ENCODE results near the gene DNAI2. TPM values are rescaled to one million over a fixed set of nuclear protein-coding genes. Genes with fewer than 3 reads are reported as not detected.

DNAI2 gene
- total and polyA plus RNA-seq, 4 donors = 4.1 to 14.2 (median 6.7) TPM

DNA sequence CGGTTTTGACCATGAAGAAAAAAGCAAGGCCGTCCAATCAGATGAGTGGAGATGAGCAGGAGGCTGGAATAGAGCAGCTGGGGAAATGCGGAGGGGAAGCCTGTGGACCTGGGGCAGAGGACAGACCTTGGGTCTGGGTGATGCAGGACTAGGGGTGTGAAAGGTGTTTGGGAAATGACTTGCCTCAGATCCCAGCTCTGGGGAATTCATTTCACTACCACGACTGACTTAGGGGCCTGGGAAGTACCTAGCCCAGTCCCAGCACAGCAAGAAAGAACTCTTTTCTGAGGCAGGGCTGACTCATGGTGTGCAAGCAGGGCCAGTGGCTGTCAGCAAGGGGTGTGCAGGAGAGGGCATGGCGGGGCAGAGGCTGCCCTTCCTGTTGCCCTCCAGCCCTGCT is 14.8 kb downstream of the DNAI2 start:
- H3K4me1 ChIP-seq (ENCODE audit: control insufficient read depth in 5 of 5, insufficient read depth in 5 of 5, low read length in 5 of 5) = no peaks in the 10 kb centered on the region
- DNase-seq = no peak
- no peak overlapping the region for H3K4me3 ChIP-seq
- H3K9ac ChIP-seq (ENCODE audit: insufficient read depth in 1 of 2, low read length in 2 of 2) = no peak overlapping the region
- H3K9me3 ChIP-seq (ENCODE audit: control insufficient read depth in 4 of 4, insufficient read depth in 3 of 4, low read length in 3 of 4) = no peaks in the 10 kb centered on the region
- no peak for ATAC-seq (ENCODE audit: insufficient read depth, low FRiP score)
- H3K27ac ChIP-seq (ENCODE audit: low read depth in 1 of 2, low read length in 1 of 2) = no peak overlapping the region
- no peaks in the 10 kb centered on the region for H3K36me3 ChIP-seq (ENCODE audit: control insufficient read depth in 4 of 4, insufficient read depth in 4 of 4, low read length in 4 of 4)
- H3K27me3 ChIP-seq (ENCODE audit: control insufficient read depth in 3 of 3, insufficient read depth in 3 of 3, low read length in 2 of 3) = no peaks in the 10 kb centered on the region
- 67 to 77% methylated on average over 5 of the region's 5 CpGs for WGBS, 2 donors
- TF ChIP-seq, protein P1, sequence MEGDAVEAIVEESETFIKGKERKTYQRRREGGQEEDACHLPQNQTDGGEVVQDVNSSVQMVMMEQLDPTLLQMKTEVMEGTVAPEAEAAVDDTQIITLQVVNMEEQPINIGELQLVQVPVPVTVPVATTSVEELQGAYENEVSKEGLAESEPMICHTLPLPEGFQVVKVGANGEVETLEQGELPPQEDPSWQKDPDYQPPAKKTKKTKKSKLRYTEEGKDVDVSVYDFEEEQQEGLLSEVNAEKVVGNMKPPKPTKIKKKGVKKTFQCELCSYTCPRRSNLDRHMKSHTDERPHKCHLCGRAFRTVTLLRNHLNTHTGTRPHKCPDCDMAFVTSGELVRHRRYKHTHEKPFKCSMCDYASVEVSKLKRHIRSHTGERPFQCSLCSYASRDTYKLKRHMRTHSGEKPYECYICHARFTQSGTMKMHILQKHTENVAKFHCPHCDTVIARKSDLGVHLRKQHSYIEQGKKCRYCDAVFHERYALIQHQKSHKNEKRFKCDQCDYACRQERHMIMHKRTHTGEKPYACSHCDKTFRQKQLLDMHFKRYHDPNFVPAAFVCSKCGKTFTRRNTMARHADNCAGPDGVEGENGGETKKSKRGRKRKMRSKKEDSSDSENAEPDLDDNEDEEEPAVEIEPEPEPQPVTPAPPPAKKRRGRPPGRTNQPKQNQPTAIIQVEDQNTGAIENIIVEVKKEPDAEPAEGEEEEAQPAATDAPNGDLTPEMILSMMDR (IDR thresholded peaks at IDR 0.05; ENCODE audit: control extremely low read depth, extremely low read depth) = no peak

DNA sequence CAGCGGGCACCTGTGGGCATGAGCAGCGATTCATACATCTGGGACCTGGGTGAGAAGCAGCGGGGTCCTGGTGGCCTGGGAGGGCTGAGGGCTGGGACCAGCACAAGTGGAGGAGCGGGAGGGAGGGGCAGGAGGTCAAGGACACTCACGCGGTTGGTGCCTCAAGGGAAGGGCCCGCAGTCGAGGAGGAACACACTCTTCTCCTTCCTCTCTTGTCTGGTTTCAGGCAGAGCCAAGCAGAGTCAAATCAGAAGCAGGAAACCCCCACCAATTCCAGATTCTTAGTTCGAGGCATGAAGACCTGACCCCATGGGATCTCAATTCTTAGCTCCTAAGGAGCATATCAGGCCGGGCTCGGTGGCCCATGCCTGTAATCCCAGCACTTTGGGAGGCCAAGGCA is 15.7 kb downstream of the DNAI2 start:
- H3K27ac ChIP-seq (ENCODE audit: low read depth in 1 of 2, low read length in 1 of 2) = no peak overlapping the region
- H3K36me3 ChIP-seq (ENCODE audit: control insufficient read depth in 4 of 4, insufficient read depth in 4 of 4, low read length in 4 of 4) = no peaks in the 10 kb centered on the region
- TF ChIP-seq, protein P1 (IDR thresholded peaks at IDR 0.05; ENCODE audit: control extremely low read depth, extremely low read depth) = no peak
- DNase-seq (no peak), ATAC-seq (ENCODE audit: insufficient read depth, low FRiP score) (peak; percentile 27)
- WGBS, 2 donors = 58 to 63% methylated on average over 11 of the region's 11 CpGs
- H3K9ac ChIP-seq (ENCODE audit: insufficient read depth in 1 of 2, low read length in 2 of 2) = no peak overlapping the region
- H3K27me3 ChIP-seq (ENCODE audit: control insufficient read depth in 3 of 3, insufficient read depth in 3 of 3, low read length in 2 of 3) = no peaks in the 10 kb centered on the region
- H3K4me3 ChIP-seq = no peak overlapping the region
- H3K4me1 ChIP-seq (ENCODE audit: control insufficient read depth in 5 of 5, insufficient read depth in 5 of 5, low read length in 5 of 5) = no peaks in the 10 kb centered on the region
- H3K9me3 ChIP-seq (ENCODE audit: control insufficient read depth in 4 of 4, insufficient read depth in 3 of 4, low read length in 3 of 4) = no peaks in the 10 kb centered on the region

DNA sequence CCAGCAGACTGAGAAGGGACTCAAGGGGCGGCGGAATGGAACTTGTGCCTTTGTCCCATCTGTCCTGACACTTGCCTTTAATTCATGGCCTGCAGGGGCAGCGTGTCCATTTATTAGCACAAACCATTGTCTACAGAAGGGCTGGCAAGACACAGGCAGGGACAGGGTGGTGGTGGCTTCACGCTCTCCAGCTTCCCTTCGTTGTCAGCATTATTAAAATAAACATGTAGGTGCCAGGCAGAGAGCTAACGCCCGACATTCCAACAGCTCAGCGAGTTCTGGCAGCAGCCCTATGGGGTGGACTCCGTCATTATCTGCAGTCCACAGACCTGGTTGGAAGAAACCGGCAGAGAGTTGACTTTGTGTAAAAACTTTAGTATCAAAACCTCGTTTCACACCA is 16.3 kb downstream of the DNAI2 start:
- no peak overlapping the region for H3K9ac ChIP-seq (ENCODE audit: insufficient read depth in 1 of 2, low read length in 2 of 2)
- H3K4me1 ChIP-seq (ENCODE audit: control insufficient read depth in 5 of 5, insufficient read depth in 5 of 5, low read length in 5 of 5) = no peaks in the 10 kb centered on the region
- DNase-seq (no peak), ATAC-seq (ENCODE audit: insufficient read depth, low FRiP score) (no peak)
- no peaks in the 10 kb centered on the region for H3K9me3 ChIP-seq (ENCODE audit: control insufficient read depth in 4 of 4, insufficient read depth in 3 of 4, low read length in 3 of 4)
- H3K27ac ChIP-seq (ENCODE audit: low read depth in 1 of 2, low read length in 1 of 2) = no peak overlapping the region
- TF ChIP-seq, protein P1 (IDR thresholded peaks at IDR 0.05; ENCODE audit: control extremely low read depth, extremely low read depth) = no peak
- WGBS, 2 donors = 65 to 73% methylated on average over 11 of the region's 11 CpGs
- no peak overlapping the region for H3K4me3 ChIP-seq
- no peaks in the 10 kb centered on the region for H3K27me3 ChIP-seq (ENCODE audit: control insufficient read depth in 3 of 3, insufficient read depth in 3 of 3, low read length in 2 of 3)
- no peaks in the 10 kb centered on the region for H3K36me3 ChIP-seq (ENCODE audit: control insufficient read depth in 4 of 4, insufficient read depth in 4 of 4, low read length in 4 of 4)

DNA sequence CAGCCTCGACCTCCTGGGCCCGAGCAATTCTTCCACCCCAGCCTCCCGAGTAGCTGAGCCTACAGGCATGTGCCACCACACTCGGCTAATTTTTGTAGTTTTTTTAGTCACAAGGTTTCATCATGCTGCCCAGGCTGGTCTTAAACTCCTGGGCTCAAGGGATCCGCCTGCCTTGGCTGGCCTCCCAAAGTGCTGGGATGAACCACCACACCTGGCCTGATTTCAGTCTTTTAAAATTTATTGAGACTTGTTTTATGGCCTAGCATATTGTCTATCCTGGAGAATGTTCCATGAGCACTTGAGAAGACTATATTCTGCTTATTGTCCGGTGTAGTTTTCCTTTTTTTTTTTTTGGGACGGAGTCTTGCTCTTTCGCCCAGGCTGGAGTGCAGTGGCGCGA is 18.5 kb downstream of the DNAI2 start:
- ATAC-seq (ENCODE audit: insufficient read depth, low FRiP score) (no peak), DNase-seq (no peak)
- WGBS, 2 donors = 95 to 98% methylated on average over 10 of the region's 10 CpGs

More for the DNA sequence above, 18.5 kb downstream of the DNAI2 start:
- H3K36me3 ChIP-seq (ENCODE audit: control insufficient read depth in 4 of 4, insufficient read depth in 4 of 4, low read length in 4 of 4) = no peaks in the 10 kb centered on the region
- H3K27ac ChIP-seq (ENCODE audit: low read depth in 1 of 2, low read length in 1 of 2) = no peak overlapping the region
- H3K9ac ChIP-seq (ENCODE audit: insufficient read depth in 1 of 2, low read length in 2 of 2) = no peak overlapping the region
- no peaks in the 10 kb centered on the region for H3K9me3 ChIP-seq (ENCODE audit: control insufficient read depth in 4 of 4, insufficient read depth in 3 of 4, low read length in 3 of 4)
- no peak overlapping the region for H3K4me3 ChIP-seq
- H3K27me3 ChIP-seq (ENCODE audit: control insufficient read depth in 3 of 3, insufficient read depth in 3 of 3, low read length in 2 of 3) = no peaks in the 10 kb centered on the region
- TF ChIP-seq, protein P1 (IDR thresholded peaks at IDR 0.05; ENCODE audit: control extremely low read depth, extremely low read depth) = no peak
- peaks cover 0 to 4% (median 0%) of the 10 kb centered on the region in 5 donors for H3K4me1 ChIP-seq (ENCODE audit: control insufficient read depth in 5 of 5, insufficient read depth in 5 of 5, low read length in 5 of 5)

Data from lung (tissue), 12 donors.